Activated CD4-positive, alpha-beta T cell treated with anti-CD3 and anti-CD28 coated beads, Interleukin-2, amount 50 U/mL, for 16 hours (primary cell): ENCODE results near the gene SPECC1.
"Not testable (repeated sequence)": the region's sequence is repeated elsewhere in the genome, so short reads cannot be mapped to it uniquely, and the experiment has no call there.

Source experiments
- DNase-seq: peaks from one replicate; pipeline ENCODE4 v3.0.0-alpha.2; 2020

Gene SPECC1

GRCh38 chr17:20184977-20185619 is 175.9 kb downstream of the SPECC1 start:
- DNase-seq: no peak

DNA sequence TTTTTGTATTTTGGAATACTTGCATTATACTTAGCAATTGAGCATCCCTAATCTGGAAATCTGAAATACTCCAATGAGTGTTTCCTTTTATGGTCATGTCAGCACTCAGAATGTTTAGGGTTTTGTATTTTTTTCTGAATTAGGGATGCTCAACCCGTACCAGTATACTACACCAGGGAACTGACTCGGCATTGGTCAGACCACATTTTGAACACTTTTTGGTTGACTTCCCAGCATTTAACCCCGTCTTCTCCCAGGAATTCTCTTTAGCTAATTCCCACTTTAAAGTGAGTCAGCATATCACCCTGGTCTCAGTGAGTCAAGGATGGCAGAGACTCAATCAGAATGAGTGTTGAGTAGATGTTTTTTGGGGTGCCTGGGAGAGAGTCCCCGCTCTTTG is 177.9 kb downstream of the SPECC1 start:
- DNase-seq: no peak

DNA sequence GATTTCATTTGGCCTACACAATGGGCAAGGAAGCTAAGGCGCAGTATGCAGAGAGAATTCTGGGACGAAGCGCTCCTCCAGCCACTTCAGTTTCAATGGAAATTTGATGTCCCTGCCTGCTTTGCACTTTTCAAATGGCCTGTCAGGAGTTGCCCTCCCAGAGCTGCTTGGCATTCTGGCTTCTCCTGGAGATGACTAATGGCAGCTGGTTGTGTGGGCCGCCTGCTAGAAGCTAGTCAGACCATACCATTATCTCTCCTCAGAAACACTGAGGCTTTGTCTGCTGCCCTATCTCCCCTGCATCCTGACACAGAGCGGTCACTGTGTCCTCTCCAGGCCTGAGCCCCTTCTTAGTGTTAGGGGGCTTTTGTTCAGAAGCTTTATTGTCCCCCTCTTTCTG is 180.1 kb downstream of the SPECC1 start:
- DNase-seq: no peak

DNA sequence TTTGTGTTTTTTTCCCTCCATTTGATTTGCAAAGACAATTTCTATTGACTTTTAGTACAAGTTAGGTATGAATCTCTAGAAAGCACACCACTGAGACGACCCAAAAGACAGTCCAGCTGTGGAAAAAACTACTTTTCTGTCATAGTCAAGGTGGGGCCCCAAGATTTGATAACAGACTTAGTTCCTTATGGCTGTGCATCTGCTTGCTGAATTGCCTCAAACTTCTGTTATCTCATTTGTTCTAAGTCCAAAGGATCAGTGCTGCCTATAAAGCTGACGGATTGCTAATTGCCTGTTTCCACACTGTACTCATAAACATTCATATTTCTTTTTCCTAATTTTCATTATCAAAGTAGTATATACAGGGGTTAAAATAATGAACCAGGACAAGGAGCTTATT is 180.8 kb downstream of the SPECC1 start:
- DNase-seq: no peak

DNA sequence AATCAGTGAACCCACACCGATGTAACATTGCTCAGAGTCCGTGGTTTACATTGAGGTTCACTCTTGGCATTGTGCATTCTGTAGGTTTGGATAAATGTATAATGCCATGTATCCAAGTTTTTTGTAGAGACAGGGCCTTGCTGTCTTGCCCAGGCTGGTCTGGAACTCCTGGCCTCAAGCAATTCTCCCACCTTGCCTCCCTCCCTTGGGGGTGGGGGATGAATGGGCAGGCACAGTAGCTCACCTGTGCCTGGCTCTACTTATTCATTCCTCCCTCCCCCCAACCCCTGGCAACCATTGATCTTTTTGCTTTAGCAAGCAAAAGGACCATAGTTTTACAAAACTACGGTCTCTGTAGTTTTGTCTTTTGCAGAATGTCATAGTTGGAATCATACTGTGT is 181.4 kb downstream of the SPECC1 start:
- no peak for DNase-seq

DNA sequence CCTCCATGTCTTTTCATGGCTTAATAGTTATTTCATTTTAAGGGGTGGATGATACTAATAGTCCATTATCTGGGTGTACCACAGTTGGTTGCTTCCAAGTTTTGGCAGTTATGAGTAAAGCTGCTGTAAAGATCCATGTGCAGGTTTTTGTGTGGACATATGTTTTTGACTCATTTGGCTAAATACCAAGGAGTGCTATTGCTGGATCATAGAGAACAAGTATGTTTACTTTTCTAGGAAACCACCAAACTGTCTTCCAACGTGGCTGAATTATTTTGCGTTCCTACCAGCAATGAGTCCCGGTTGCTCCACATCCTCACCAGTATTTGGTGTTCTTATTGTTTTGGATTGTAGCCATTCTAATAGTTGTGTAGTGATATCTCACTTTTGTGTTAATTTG is 181.9 kb downstream of the SPECC1 start:
- DNase-seq: no peak

DNA sequence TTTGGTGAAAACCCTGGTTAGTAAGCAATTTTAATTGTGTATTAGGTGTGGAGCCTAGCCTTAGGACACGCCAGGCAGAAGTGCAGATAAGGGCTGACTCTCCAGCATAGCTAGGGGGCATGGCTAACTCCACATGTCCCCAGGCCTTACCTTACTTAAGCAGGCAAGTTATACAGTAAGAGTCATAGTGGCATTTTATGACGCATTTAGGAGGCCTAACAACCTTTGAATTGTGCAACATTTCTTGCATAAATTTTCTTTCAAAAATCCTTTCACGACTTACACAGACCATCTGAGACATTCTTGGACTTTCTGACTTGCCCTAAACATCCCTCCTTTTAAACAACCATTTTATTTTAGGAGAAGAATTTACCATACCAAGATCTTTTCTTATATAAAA is 187.1 kb downstream of the SPECC1 start:
- DNase-seq: not testable (repeated sequence)

DNA sequence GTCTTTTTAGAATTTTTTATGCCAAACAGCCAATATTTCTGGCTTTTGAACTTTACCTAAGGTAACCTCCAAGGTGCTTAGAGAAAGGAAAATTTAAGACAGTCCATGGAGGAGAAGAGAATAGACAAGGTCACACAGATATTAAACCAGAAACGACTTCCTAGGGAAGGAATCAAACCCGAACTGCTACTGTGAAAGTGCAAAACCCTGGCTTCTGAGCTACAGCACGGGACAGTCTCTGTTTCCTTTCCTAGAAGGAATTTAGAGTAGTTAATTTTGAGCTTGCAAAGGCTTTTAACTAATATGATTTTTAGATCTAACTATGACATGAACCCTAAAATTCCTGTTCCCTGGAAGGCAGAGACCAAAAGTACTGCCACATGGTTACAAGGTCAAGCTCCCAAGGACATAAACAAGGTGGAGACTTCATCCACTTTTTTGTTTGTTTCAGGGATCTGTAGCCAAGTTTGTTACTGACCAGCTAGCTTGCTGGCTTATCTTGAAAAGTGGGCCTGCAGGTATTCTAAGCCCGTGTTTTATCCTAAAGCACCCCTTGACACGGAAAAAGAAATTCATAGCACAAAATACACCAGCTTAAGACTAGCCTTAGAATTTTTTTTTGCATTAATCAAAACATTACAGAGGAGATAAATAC is 188.2 kb downstream of the SPECC1 start:
- no peak for DNase-seq

GRCh38 chr17:20200016-20200795 is 191.0 kb downstream of the SPECC1 start:
- DNase-seq: no peak

DNA sequence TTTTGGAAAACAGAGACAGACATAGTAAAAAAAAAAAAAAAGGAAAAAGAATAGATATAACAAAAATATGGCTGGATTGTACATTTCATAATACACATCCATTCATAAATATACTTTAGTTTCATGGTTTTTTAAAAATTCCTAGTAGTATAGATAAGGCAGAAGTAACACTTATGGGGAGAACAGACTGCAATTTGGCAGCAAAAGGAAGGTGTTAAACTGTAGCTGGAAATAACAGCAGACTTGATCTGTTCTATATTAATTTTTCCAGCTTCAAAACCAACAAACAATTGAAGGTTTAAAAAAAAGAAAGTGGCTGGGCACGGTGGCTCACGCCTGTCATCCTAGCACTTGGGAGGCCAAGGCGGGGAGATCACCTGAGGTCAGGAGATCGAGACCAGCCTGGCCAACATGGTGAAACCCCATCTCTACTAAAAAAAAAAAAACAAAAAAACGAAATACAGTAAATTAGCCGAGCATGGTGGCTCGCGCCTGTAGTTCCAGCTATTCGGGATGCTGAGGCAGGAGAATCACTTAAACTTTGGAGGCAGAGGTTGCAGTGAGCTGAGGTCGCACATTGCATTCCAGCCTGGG is 191.8 kb downstream of the SPECC1 start:
- DNase-seq: no peak

- no peak for DNase-seq
These were observed 193.0 kb downstream of the SPECC1 start for GRCh38 chr17:20202141-20202621.

DNA sequence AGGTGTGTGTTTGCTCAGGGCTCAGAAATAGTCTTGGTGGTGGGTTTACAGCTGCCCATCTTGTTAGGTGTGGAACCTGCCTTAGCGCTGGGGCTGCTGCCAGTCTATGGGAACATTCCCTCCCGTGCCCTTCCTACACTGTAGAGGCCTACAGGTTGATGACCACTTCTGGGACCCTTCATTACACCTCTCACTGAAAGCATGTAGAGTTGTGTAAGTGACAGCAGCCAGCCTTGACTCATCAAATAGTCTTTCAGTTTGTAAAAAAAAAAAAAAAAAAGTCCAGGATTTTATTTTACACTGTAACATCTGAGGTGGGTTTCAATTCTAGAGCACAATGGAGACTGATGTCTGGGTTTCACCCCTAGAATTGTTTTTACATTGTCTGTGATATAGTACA is 193.9 kb downstream of the SPECC1 start:
- no peak for DNase-seq

GRCh38 chr17:20203761-20204263 is 194.7 kb downstream of the SPECC1 start:
- no peak for DNase-seq

- no peak for DNase-seq
These were observed 196.4 kb downstream of the SPECC1 start for GRCh38 chr17:20205609-20206008.

DNA sequence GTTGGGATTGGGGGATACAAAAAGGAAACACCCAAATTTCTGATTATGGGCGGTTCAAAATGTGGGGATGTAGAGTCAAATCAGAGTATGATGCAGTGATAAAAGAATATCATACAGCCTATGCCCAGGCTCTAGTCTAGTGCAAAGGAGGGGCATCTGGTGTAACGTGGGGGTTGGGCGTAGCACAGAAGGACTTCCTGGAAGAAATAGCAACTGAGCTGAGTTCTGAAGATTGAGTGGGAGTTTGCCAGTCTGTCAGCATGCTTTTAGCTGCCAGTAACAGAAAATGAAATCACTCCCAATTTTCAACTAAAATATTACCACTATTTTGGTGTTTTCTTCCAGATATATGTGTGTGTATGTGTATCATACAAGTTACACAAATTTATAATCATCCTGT is 196.9 kb downstream of the SPECC1 start:
- no peak for DNase-seq

GRCh38 chr17:20206591-20206990 is 197.4 kb downstream of the SPECC1 start:
- no peak for DNase-seq

- no peak for DNase-seq
These were observed 198.3 kb downstream of the SPECC1 start for GRCh38 chr17:20207262-20207985.

- DNase-seq: no peak
These were observed 199.6 kb downstream of the SPECC1 start for GRCh38 chr17:20208717-20209116.

- no peak for DNase-seq
These were observed 201.0 kb downstream of the SPECC1 start for GRCh38 chr17:20210180-20210579.

DNA sequence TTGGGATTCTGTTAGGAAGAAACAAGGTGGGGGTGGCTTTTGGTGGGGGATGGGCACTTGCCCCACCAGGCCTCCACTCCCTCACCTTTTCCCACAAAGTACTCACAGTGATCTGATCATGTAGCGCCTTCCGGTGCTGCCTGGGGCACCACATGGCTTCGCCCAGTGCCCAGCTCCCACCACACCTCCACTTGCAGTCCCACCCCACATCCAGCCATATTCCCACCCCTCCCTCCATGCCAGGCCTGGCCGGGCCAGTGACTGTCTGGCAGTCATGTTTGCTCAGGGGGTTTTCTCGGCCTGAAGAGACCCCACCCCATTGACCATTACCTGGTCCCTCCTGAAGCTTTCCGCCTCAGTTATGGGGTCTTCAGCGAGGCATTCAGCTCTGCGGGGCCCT is 201.5 kb downstream of the SPECC1 start:
- no peak for DNase-seq

GRCh38 chr17:20211246-20211645 is 202.1 kb downstream of the SPECC1 start:
- DNase-seq: no peak

GRCh38 chr17:20213449-20213848 is 204.3 kb downstream of the SPECC1 start:
- no peak for DNase-seq

DNA sequence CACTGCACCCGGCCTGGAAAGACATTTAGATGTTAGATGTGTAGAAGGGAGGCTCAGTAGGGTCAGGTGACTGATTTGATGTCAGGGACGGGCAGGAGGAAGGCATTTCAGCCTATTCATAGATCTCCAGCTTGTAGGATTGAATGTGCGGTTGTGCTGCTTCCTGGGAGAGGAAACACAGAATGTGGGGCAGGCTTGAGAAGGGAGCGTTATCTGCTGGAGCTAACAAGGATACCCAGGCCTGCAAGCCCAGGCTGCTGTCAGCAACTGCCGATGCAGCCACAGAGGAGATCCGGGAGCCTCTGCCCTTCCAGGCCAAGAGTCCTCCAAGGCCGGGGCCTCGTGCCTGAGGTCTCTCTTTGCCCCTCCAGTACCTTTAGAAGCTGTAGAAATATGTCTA is 205.6 kb downstream of the SPECC1 start:
- DNase-seq: no peak
